Fibroblast of villous mesenchyme (primary cell): Measurements from ENCODE around the gene KLK5. TPM values are rescaled to one million over a fixed set of nuclear protein-coding genes. Genes with fewer than 3 reads are reported as not detected.

Experiments
- DNase-seq: peaks from one replicate; pipeline ENCODE4 v3.0.0-alpha.2; 2010; ENCODE audit warnings: low read depth
- H3K4me3 ChIP-seq: 2 replicates; pipeline ENCODE4 v1.5.1; 2011; ENCODE audit warnings: low read depth, mild to moderate bottlenecking, low read length
- CTCF ChIP-seq: IDR thresholded peaks from 2 replicates; pipeline ENCODE4 v1.5.1; 2012; ENCODE audit warnings: low read depth, mild to moderate bottlenecking, low read length; ENCODE audit not compliant: insufficient read depth
- total RNA-seq: library from RNA; depleted of rRNA; stranded (reverse); fragments of >200 nt; gene quantifications from 2 replicates; pipeline ENCODE4 v1.2.3, GENCODE V29; 2012

The KLK5 gene
- total RNA-seq, 1 donor = not detected

GRCh38 chr19:50980208-50980607 is 27.4 kb upstream of the KLK5 start:
- TF ChIP-seq CTCF = no peak
- H3K4me3 ChIP-seq = no peak overlapping the region
- DNase-seq = no peak

- DNase-seq = no peak
- H3K4me3 ChIP-seq = no peak overlapping the region
- TF ChIP-seq CTCF = no peak
Measured at GRCh38 chr19:50979758-50980157, 26.9 kb upstream of the KLK5 start.

GRCh38 chr19:50978772-50979390 is 26.0 kb upstream of the KLK5 start:
- no peak for TF ChIP-seq CTCF
- DNase-seq = no peak
- no peak overlapping the region for H3K4me3 ChIP-seq

- no peak for DNase-seq
- TF ChIP-seq CTCF = no peak
- no peak overlapping the region for H3K4me3 ChIP-seq
Measured at GRCh38 chr19:50977626-50978025, 24.8 kb upstream of the KLK5 start.

- no peak overlapping the region for H3K4me3 ChIP-seq
- no peak for TF ChIP-seq CTCF
- no peak for DNase-seq
Measured at GRCh38 chr19:50975766-50976165, 22.9 kb upstream of the KLK5 start.

- no peak for TF ChIP-seq CTCF
- DNase-seq = no peak
- no peak overlapping the region for H3K4me3 ChIP-seq
Measured at GRCh38 chr19:50974702-50975556, 22.1 kb upstream of the KLK5 start.
